HG03159 (cell line): ENCODE measurements around the gene VPS25.

Experiments
- ATAC-seq: cut with Tn5 transposase; IDR thresholded peaks from one replicate; pipeline ENCODE4 v1.9.1; 2021; ENCODE audit warnings: mild to moderate bottlenecking, moderate library complexity; ENCODE audit not compliant: unreplicated experiment

VPS25 gene

GRCh38 chr17:42792545-42792944 lies 19.3 kb downstream of the VPS25 start:
- no peak for ATAC-seq

GRCh38 chr17:42795061-42795460 lies 21.8 kb downstream of the VPS25 start:
- no peak for ATAC-seq

- ATAC-seq: no peak
These were observed 22.2 kb downstream of the VPS25 start for GRCh38 chr17:42795465-42795864.

- ATAC-seq: no peak
These were observed 23.0 kb downstream of the VPS25 start for GRCh38 chr17:42796066-42796758.

- ATAC-seq: no peak
These were observed 24.1 kb downstream of the VPS25 start for GRCh38 chr17:42797067-42798007.

GRCh38 chr17:42798011-42798382 lies 24.7 kb downstream of the VPS25 start:
- ATAC-seq: no peak

- ATAC-seq: peak; percentile 70
These were observed 25.4 kb downstream of the VPS25 start, which contains the start of the genes CNTD1 and COA3 for GRCh38 chr17:42798383-42799380. Gene CNTD1, plus strand, starts transcription at chr17:42798861. Its CDS starts 207 bp downstream, at chr17:42799068. Gene COA3, minus strand, starts transcription at chr17:42798704. Its CDS starts 23 bp downstream, at chr17:42798681.

- ATAC-seq: no peak
These were observed 30.0 kb downstream of the VPS25 start for GRCh38 chr17:42803074-42803883.

GRCh38 chr17:42804918-42805367 lies 31.7 kb downstream of the VPS25 start:
- ATAC-seq: no peak

GRCh38 chr17:42806249-42806648 lies 33.0 kb downstream of the VPS25 start:
- no peak for ATAC-seq

- ATAC-seq: no peak
These were observed 36.0 kb downstream of the VPS25 start for GRCh38 chr17:42809250-42809649.

GRCh38 chr17:42814633-42815399 lies 41.6 kb downstream of the VPS25 start:
- no peak for ATAC-seq

GRCh38 chr17:42817866-42818265 lies 44.6 kb downstream of the VPS25 start:
- ATAC-seq: no peak

GRCh38 chr17:42818379-42818778 lies 45.1 kb downstream of the VPS25 start:
- ATAC-seq: no peak

GRCh38 chr17:42819939-42820535 lies 46.8 kb downstream of the VPS25 start:
- ATAC-seq: no peak

- no peak for ATAC-seq
These were observed 47.9 kb downstream of the VPS25 start for GRCh38 chr17:42821176-42821575.

- no peak for ATAC-seq
These were observed 54.2 kb downstream of the VPS25 start for GRCh38 chr17:42827472-42827871.
